Endothelial cell of umbilical vein (primary cell): ENCODE results near the gene NBEA.

Experiments
- EZH2 ChIP-seq: IDR thresholded peaks from 2 replicates; pipeline ENCODE4 v1.6.1; 2012; ENCODE audit warnings: borderline replicate concordance, low read depth, mild to moderate bottlenecking, moderate library complexity, low read length, inconsistent platforms; ENCODE audit not compliant: severe bottlenecking
- FOS ChIP-seq: IDR thresholded peaks from 2 replicates; pipeline ENCODE4 v1.6.1; 2011; ENCODE audit warnings: mild to moderate bottlenecking, low read length, moderate library complexity, borderline replicate concordance; ENCODE audit not compliant: insufficient read depth
- JUN ChIP-seq: IDR thresholded peaks from 2 replicates; pipeline ENCODE4 v1.6.1; 2011; ENCODE audit warnings: borderline replicate concordance, low read depth; ENCODE audit not compliant: insufficient read length, insufficient read depth
- MYC ChIP-seq: IDR thresholded peaks from one replicate; pipeline ENCODE4 v1.6.1; 2011; ENCODE audit warnings: mild to moderate bottlenecking, low read depth, low read length
- POLR2A ChIP-seq: IDR thresholded peaks from 2 replicates; pipeline ENCODE4 v1.6.1; 2012; ENCODE audit warnings: low read depth, mild to moderate bottlenecking, control low read depth, low read length
- POLR2AphosphoS5 ChIP-seq: IDR thresholded peaks from 2 replicates; pipeline ENCODE4 v1.6.1; 2012; ENCODE audit warnings: low read depth, mild to moderate bottlenecking, control low read depth, low read length, moderate library complexity; ENCODE audit not compliant: insufficient read depth
- TF ChIP-seq, protein P1 (sequence below), 2 donors: IDR thresholded peaks; 1 replicate in 1 of 2; 2 replicates in 1 of 2; pipeline ENCODE4 v1.5.1; 2011; ENCODE audit warnings: low read length in 2 of 2, mild to moderate bottlenecking in 2 of 2, moderate library complexity in 2 of 2, control low read depth in 1 of 2, inconsistent platforms in 1 of 2, low read depth in 1 of 2; ENCODE audit not compliant: insufficient read depth in 1 of 2; ENCODE audit errors: extremely low read depth in 1 of 2
- TF ChIP-seq, protein P2 (sequence below): IDR thresholded peaks from 2 replicates; pipeline ENCODE4 v1.6.1; 2011; ENCODE audit not compliant: insufficient read depth, insufficient read length

DNA sequence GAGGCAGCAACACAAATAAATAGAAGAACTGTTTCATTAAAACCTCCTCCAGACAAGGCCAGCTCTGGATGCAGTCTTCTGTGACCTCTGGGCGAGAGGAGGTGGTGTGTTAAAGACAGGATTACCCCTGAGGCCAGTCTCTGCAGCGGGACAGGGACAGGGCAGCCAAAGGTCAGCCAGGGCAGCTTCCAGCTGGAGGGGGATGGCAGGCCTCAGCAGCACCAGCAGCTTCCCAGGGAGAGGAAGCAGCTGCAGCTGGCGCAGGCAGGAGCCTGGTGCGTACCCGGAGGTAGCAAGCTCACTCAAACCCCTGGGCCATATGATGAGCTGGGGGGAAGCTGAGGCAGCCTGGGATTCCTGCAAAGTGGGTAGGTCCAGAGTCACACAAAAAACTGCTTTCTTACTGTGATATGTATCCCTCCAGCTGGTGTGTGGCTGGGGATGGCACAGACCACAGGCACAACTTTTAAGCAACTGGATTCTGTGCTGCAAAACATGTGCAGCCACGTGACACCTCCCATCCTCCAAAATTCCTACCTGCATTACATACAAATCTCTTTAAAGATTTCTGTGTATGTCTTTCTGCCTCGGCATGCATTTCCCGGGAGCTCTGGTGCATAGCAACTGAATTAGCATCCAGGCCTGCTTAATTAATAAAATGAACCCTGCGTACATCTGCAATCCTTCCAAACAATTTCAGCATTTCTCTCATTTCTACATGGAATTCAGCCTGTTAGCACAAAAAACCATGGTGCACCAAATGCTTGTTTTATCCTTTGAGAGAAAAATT, 772.7 kb downstream of the NBEA start:
- TF ChIP-seq, protein P1, sequence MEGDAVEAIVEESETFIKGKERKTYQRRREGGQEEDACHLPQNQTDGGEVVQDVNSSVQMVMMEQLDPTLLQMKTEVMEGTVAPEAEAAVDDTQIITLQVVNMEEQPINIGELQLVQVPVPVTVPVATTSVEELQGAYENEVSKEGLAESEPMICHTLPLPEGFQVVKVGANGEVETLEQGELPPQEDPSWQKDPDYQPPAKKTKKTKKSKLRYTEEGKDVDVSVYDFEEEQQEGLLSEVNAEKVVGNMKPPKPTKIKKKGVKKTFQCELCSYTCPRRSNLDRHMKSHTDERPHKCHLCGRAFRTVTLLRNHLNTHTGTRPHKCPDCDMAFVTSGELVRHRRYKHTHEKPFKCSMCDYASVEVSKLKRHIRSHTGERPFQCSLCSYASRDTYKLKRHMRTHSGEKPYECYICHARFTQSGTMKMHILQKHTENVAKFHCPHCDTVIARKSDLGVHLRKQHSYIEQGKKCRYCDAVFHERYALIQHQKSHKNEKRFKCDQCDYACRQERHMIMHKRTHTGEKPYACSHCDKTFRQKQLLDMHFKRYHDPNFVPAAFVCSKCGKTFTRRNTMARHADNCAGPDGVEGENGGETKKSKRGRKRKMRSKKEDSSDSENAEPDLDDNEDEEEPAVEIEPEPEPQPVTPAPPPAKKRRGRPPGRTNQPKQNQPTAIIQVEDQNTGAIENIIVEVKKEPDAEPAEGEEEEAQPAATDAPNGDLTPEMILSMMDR (IDR thresholded peaks at IDR 0.05; ENCODE audit: extremely low read depth in 1 of 2, insufficient read depth in 1 of 2, low read depth in 1 of 2, low read length in 2 of 2): no peak
- TF ChIP-seq POLR2A (no peak), POLR2AphosphoS5 (no peak), FOS (no peak), EZH2 (no peak), JUN (no peak), MYC (no peak)
- TF ChIP-seq, protein P2, sequence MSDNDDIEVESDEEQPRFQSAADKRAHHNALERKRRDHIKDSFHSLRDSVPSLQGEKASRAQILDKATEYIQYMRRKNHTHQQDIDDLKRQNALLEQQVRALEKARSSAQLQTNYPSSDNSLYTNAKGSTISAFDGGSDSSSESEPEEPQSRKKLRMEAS: no peak
